Astrocyte (in vitro differentiated cells and primary cell): Measurements from ENCODE around the gene ARHGEF10L. TPM values are rescaled to one million over a fixed set of nuclear protein-coding genes. Genes with fewer than 3 reads are reported as not detected.

ENCODE experiments used
- DNase-seq: peaks from one replicate; pipeline ENCODE4 v3.0.0-alpha.2; 2010; ENCODE audit warnings: low read depth
- FAIRE-seq: peaks from 2 replicates; lab custom pipeline; 2011; peaks lifted over from hg19 to GRCh38; lab: Jason Lieb, UNC
- H2AFZ ChIP-seq: 2 replicates; pipeline ENCODE4 v1.6.0; 2012; ENCODE audit warnings: low read depth, low read length, inconsistent platforms
- H3K27ac ChIP-seq: 2 replicates; pipeline ENCODE4 v1.5.1; 2011; ENCODE audit warnings: low read depth, low read length, inconsistent platforms
- H3K27me3 ChIP-seq: 2 replicates; pipeline ENCODE4 v1.6.0; 2011; ENCODE audit warnings: low read length, inconsistent platforms; ENCODE audit not compliant: insufficient read depth
- H3K36me3 ChIP-seq: 2 replicates; pipeline ENCODE4 v1.5.1; 2011; ENCODE audit warnings: low read length, inconsistent platforms; ENCODE audit not compliant: insufficient read depth
- H3K4me1 ChIP-seq: 2 replicates; pipeline ENCODE4 v1.5.1; 2011; ENCODE audit warnings: low read length, inconsistent platforms; ENCODE audit not compliant: insufficient read depth
- H3K4me2 ChIP-seq: 2 replicates; pipeline ENCODE4 v1.6.0; 2012; ENCODE audit warnings: low read length, inconsistent platforms
- H3K4me3 ChIP-seq: 2 replicates; pipeline ENCODE4 v1.5.1; 2011; ENCODE audit warnings: low read depth, mild to moderate bottlenecking, low read length, inconsistent platforms; ENCODE audit not compliant: insufficient read depth
- H3K79me2 ChIP-seq: 2 replicates; pipeline ENCODE4 v1.6.0; 2012; ENCODE audit warnings: mild to moderate bottlenecking, low read length, inconsistent platforms; ENCODE audit not compliant: insufficient read depth
- H3K9ac ChIP-seq: 2 replicates; pipeline ENCODE4 v1.6.0; 2012; ENCODE audit warnings: mild to moderate bottlenecking, low read length, inconsistent platforms
- H3K9me3 ChIP-seq: 2 replicates; pipeline ENCODE4 v1.5.1; 2012; ENCODE audit warnings: low read depth, mild to moderate bottlenecking, low read length, inconsistent platforms; ENCODE audit not compliant: insufficient read depth
- H4K20me1 ChIP-seq: 2 replicates; pipeline ENCODE4 v1.6.0; 2012; ENCODE audit warnings: low read length, inconsistent platforms; ENCODE audit not compliant: insufficient read depth
- H3K27ac Mint-ChIP-seq: one replicate; pipeline ENCODE4 v1.8.0; 2021; ENCODE audit warnings: mild to moderate bottlenecking, mixed read lengths; ENCODE audit not compliant: unreplicated experiment
- H3K27me3 Mint-ChIP-seq: one replicate; pipeline ENCODE4 v1.8.0; 2021; ENCODE audit warnings: low read depth, mixed read lengths; ENCODE audit not compliant: unreplicated experiment
- H3K36me3 Mint-ChIP-seq: one replicate; pipeline ENCODE4 v1.8.0; 2021; ENCODE audit warnings: low read depth, mixed read lengths; ENCODE audit not compliant: unreplicated experiment
- H3K4me1 Mint-ChIP-seq: one replicate; pipeline ENCODE4 v1.8.0; 2021; ENCODE audit warnings: low read depth, mixed read lengths; ENCODE audit not compliant: unreplicated experiment
- H3K4me3 Mint-ChIP-seq: one replicate; pipeline ENCODE4 v1.8.0; 2021; ENCODE audit warnings: mild to moderate bottlenecking, moderate library complexity, mixed read lengths; ENCODE audit not compliant: unreplicated experiment
- H3K9me3 Mint-ChIP-seq: one replicate; pipeline ENCODE4 v1.8.0; 2021; ENCODE audit warnings: mild to moderate bottlenecking, mixed read lengths; ENCODE audit not compliant: unreplicated experiment
- CTCF ChIP-seq: IDR thresholded peaks from 2 replicates; pipeline ENCODE4 v1.5.1; 2011; ENCODE audit warnings: low read depth, mild to moderate bottlenecking, inconsistent platforms, low read length, moderate library complexity; ENCODE audit not compliant: insufficient read depth
- EZH2 ChIP-seq: IDR thresholded peaks from 2 replicates; pipeline ENCODE4 v1.6.1; 2012; ENCODE audit warnings: mild to moderate bottlenecking, low read length, inconsistent platforms; ENCODE audit not compliant: insufficient read depth
- total RNA-seq: library from RNA; stranded (reverse); gene quantifications from 2 replicates; pipeline ENCODE4 v1.2.1, GENCODE V29; 2021

ARHGEF10L gene
- total RNA-seq, 1 donor from 2014 or later, result 14.2 TPM

GRCh38 chr1:17588048-17588871, 48.8 kb downstream of the ARHGEF10L start:
- Histone ChIP-seq H2AFZ (peak overlapping the region; percentile 21), H3K9me3 (no peaks in the 10 kb centered on the region), H3K4me1 (peaks cover 34% of the 10 kb centered on the region), H3K4me3 (no peak overlapping the region), H3K4me2 (peak overlapping the region; percentile 73), H3K9ac (peak overlapping the region; percentile 58), H3K79me2 (no peaks in the 10 kb centered on the region), H3K36me3 (peaks cover 2% of the 10 kb centered on the region), H4K20me1 (peaks cover 55% of the 10 kb centered on the region), H3K27me3 (no peaks in the 10 kb centered on the region), H3K27ac (peak overlapping the region; percentile 14)
- FAIRE-seq (no peak), DNase-seq (peak; percentile 63)
- H3K36me3 Mint-ChIP-seq, result peaks cover 15% of the 10 kb centered on the region
- H3K27me3 Mint-ChIP-seq, result no peaks in the 10 kb centered on the region
- TF ChIP-seq CTCF, result no peak
- no peak for TF ChIP-seq EZH2
- H3K4me1 Mint-ChIP-seq, result peaks cover 33% of the 10 kb centered on the region
- no peaks in the 10 kb centered on the region for H3K9me3 Mint-ChIP-seq
- H3K4me3 Mint-ChIP-seq, result peak overlapping the region; percentile 64
- H3K27ac Mint-ChIP-seq, result peak overlapping the region; percentile 91

- no peak overlapping the region for H3K4me2 ChIP-seq
- H3K27me3 ChIP-seq, result no peaks in the 10 kb centered on the region
- H3K27ac ChIP-seq, result no peak overlapping the region
- H3K4me1 Mint-ChIP-seq, result peaks cover 29% of the 10 kb centered on the region
- H3K9me3 ChIP-seq, result no peaks in the 10 kb centered on the region
- H3K4me3 ChIP-seq, result no peak overlapping the region
- H3K27me3 Mint-ChIP-seq, result no peaks in the 10 kb centered on the region
- no peak overlapping the region for H2AFZ ChIP-seq
- H3K9me3 Mint-ChIP-seq, result no peaks in the 10 kb centered on the region
- peaks cover 22% of the 10 kb centered on the region for H3K36me3 Mint-ChIP-seq
- H3K4me1 ChIP-seq, result peaks cover 22% of the 10 kb centered on the region
- H3K9ac ChIP-seq, result no peak overlapping the region
- H3K27ac Mint-ChIP-seq, result no peak overlapping the region
- H3K79me2 ChIP-seq, result no peaks in the 10 kb centered on the region
- no peak overlapping the region for H3K4me3 Mint-ChIP-seq
- peaks cover 2% of the 10 kb centered on the region for H3K36me3 ChIP-seq
- no peak for TF ChIP-seq CTCF
- no peak for TF ChIP-seq EZH2
- FAIRE-seq (no peak), DNase-seq (no peak)
- H4K20me1 ChIP-seq, result peaks cover 55% of the 10 kb centered on the region
These were observed 52.4 kb downstream of the ARHGEF10L start for GRCh38 chr1:17591814-17592430.
